HL-60 (cell line): ENCODE measurements around the gene OPA1.

ENCODE experiments used
- DNase-seq, 2 experiments: peaks; one replicate each; pipeline ENCODE4 v3.0.0-alpha.2; 2010 to 2020; ENCODE audit warnings: low read depth in 1 of 2, low spot score in 1 of 2
- H3K27ac ChIP-seq: fragments of 250-450 bp; sonication (Bioruptor Pico); replicated peaks from 2 replicates; pipeline ENCODE4 v1.5.1; 2020; ENCODE audit warnings: mild to moderate bottlenecking, moderate library complexity
- H3K27me3 ChIP-seq: fragments of 250-450 bp; sonication (Bioruptor Pico); 2 replicates; pipeline ENCODE4 v1.5.1; 2021; ENCODE audit warnings: mild to moderate bottlenecking, moderate library complexity; ENCODE audit not compliant: insufficient read depth, poor library complexity, severe bottlenecking
- H3K4me3 ChIP-seq: replicated peaks from 2 replicates; pipeline ENCODE4 v1.5.1; 2011; ENCODE audit warnings: mild to moderate bottlenecking, control low read depth, low read length; ENCODE audit not compliant: insufficient read depth
- GABPA ChIP-seq: IDR thresholded peaks from 2 replicates; pipeline ENCODE4 v1.6.1; 2012; ENCODE audit warnings: low read depth
- POLR2AphosphoS5 ChIP-seq: IDR thresholded peaks from 2 replicates; pipeline ENCODE4 v1.6.1; 2012; ENCODE audit warnings: low read depth
- SPI1 ChIP-seq: IDR thresholded peaks from 2 replicates; pipeline ENCODE4 v1.6.1; 2012; ENCODE audit warnings: low read depth, mild to moderate bottlenecking, borderline replicate concordance
- TF ChIP-seq, protein P1 (sequence below): IDR thresholded peaks from one replicate; pipeline ENCODE4 v1.5.1; 2011; ENCODE audit warnings: low read length, control low read depth, inconsistent platforms; ENCODE audit not compliant: insufficient read depth
- TF ChIP-seq, protein P2 (sequence below): IDR thresholded peaks from 2 replicates; pipeline ENCODE4 v1.6.1; 2012; ENCODE audit warnings: low read depth; ENCODE audit not compliant: insufficient replicate concordance

OPA1 gene

DNA sequence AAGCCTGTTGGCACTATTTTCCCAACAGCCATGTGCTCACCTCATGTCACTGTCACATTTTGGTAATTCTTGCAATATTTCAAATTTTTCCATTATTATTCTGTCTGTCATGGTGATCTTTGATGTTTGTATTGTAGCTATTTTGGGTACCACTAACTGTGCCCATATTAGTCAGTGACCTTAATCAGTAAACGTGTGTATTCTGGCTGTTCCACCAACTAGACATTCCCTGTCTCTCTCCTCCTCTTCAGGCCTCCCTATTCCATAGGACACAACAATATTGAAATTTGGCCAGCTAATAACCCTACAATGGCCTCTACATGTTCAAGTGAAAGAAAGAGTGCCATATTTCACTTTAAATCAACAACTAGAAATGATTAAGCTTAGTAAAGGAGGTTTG is 88.6 kb downstream of the OPA1 start:
- TF ChIP-seq SPI1, result no peak
- TF ChIP-seq, protein P1, sequence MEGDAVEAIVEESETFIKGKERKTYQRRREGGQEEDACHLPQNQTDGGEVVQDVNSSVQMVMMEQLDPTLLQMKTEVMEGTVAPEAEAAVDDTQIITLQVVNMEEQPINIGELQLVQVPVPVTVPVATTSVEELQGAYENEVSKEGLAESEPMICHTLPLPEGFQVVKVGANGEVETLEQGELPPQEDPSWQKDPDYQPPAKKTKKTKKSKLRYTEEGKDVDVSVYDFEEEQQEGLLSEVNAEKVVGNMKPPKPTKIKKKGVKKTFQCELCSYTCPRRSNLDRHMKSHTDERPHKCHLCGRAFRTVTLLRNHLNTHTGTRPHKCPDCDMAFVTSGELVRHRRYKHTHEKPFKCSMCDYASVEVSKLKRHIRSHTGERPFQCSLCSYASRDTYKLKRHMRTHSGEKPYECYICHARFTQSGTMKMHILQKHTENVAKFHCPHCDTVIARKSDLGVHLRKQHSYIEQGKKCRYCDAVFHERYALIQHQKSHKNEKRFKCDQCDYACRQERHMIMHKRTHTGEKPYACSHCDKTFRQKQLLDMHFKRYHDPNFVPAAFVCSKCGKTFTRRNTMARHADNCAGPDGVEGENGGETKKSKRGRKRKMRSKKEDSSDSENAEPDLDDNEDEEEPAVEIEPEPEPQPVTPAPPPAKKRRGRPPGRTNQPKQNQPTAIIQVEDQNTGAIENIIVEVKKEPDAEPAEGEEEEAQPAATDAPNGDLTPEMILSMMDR, result no peak
- no peak overlapping the region for H3K27ac ChIP-seq
- DNase-seq, result no peak
- no peak overlapping the region for H3K4me3 ChIP-seq
- no peaks in the 10 kb centered on the region for H3K27me3 ChIP-seq

DNA sequence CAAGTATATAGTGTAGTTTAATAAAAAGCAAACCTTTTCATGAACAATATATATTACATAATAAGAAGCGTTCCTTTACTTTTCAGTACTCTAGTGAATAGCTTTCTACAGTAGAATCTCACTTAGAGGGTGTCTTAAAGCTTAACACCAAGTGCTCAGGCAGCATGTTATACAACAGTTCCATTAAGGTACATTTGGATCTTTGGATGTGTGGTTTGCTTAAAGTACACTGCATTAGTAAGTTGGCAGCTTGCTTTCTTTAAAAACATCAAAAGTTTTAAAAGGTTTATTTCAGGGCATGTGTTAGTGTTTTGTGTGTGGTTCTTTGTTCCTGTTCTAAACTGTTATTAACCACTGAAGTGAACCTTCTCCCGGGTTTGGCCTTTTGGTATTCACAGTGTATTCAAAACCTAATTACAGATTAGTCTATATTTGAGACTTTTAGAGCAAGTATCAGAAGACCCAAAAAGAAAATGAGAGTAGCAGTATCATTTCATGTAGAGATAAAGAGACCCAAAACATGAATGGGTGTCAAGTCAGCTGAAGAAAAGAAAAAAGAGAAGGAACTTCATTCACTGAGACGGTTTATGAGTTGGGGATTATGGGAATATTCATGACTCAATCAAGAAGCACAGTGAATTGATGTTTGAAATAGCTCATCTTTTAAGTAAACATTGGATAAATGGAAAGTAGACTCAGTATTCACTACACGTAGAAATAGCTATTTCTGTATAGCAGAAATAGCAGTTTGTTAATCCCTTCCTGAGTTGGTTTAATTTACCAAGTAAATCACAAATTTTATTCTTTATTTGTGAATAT is 93.9 kb downstream of the OPA1 start:
- Histone ChIP-seq H3K27me3 (no peaks in the 10 kb centered on the region), H3K27ac (no peak overlapping the region), H3K4me3 (no peak overlapping the region)
- DNase-seq, result no peak
- TF ChIP-seq POLR2AphosphoS5 (no peak), GABPA (no peak), SPI1 (no peak)
- TF ChIP-seq, protein P2, sequence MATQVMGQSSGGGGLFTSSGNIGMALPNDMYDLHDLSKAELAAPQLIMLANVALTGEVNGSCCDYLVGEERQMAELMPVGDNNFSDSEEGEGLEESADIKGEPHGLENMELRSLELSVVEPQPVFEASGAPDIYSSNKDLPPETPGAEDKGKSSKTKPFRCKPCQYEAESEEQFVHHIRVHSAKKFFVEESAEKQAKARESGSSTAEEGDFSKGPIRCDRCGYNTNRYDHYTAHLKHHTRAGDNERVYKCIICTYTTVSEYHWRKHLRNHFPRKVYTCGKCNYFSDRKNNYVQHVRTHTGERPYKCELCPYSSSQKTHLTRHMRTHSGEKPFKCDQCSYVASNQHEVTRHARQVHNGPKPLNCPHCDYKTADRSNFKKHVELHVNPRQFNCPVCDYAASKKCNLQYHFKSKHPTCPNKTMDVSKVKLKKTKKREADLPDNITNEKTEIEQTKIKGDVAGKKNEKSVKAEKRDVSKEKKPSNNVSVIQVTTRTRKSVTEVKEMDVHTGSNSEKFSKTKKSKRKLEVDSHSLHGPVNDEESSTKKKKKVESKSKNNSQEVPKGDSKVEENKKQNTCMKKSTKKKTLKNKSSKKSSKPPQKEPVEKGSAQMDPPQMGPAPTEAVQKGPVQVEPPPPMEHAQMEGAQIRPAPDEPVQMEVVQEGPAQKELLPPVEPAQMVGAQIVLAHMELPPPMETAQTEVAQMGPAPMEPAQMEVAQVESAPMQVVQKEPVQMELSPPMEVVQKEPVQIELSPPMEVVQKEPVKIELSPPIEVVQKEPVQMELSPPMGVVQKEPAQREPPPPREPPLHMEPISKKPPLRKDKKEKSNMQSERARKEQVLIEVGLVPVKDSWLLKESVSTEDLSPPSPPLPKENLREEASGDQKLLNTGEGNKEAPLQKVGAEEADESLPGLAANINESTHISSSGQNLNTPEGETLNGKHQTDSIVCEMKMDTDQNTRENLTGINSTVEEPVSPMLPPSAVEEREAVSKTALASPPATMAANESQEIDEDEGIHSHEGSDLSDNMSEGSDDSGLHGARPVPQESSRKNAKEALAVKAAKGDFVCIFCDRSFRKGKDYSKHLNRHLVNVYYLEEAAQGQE, result no peak
- TF ChIP-seq, protein P1, result no peak

DNA sequence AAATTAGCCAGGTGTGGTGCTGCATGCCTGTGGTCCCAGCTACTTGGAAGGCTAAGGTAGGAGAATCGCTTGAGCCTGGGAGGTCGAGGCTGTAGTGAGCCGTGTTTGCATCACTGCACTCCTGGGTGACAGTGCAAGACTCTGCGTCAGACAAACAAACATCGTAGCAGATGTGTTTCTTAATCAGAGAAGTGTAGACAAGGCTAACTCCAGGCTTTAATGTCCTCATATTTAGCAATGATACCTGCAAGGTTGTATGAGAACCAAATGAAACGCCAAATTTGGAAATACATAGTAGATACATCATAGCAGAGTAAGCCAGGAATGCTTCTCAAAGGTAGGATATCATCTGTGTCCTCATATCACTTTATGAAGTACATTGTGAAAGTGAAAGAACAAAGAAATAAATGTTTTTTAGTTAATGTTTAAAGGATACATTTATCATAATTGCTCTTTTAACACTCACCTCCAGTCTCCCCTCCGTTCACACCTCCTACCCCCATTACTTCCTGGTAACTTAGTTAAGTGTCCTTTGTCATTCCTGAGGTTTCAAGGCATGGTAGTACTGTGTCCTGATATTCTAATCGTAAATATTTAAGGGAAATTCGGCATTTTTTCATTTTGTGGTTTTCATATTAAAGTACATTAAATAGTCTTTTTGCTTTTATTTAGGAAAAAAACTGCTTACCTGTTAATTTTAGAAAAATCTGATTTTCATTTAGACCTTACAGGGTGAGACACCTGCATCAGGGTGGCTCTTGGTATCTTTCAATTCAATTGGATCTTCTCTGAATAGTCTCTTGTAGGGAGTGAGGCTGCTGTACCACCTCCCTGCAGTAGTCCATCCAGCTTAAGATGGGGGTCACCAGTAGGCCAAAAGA is 96.1 kb downstream of the OPA1 start:
- H3K27me3 ChIP-seq, result no peaks in the 10 kb centered on the region
- H3K4me3 ChIP-seq, result no peak overlapping the region
- no peak for TF ChIP-seq GABPA
- TF ChIP-seq, protein P1, result no peak
- TF ChIP-seq POLR2AphosphoS5, result no peak
- TF ChIP-seq SPI1, result no peak
- TF ChIP-seq, protein P2, result no peak
- DNase-seq, result no peak
- H3K27ac ChIP-seq, result no peak overlapping the region
